Progenitor cell of endocrine pancreas (in vitro differentiated cells): Measurements from ENCODE around the gene PPP1R14B. TPM values are rescaled to one million over a fixed set of nuclear protein-coding genes. Genes with fewer than 3 reads are reported as not detected.

ENCODE experiments used
- DNase-seq: peaks from one replicate; pipeline ENCODE4 v3.0.0; 2021; ENCODE audit warnings: low spot score; ENCODE audit not compliant: unreplicated experiment
- H3K27ac Mint-ChIP-seq: 2 replicates; pipeline ENCODE4 v1.8.0; 2021; ENCODE audit warnings: mild to moderate bottlenecking, moderate library complexity, mixed read lengths
- H3K27me3 Mint-ChIP-seq: 2 replicates; pipeline ENCODE4 v1.8.0; 2021; ENCODE audit warnings: mixed read lengths
- H3K36me3 Mint-ChIP-seq: 2 replicates; pipeline ENCODE4 v1.8.0; 2022; ENCODE audit warnings: mixed read lengths; ENCODE audit not compliant: insufficient read depth
- H3K4me1 Mint-ChIP-seq: 2 replicates; pipeline ENCODE4 v1.8.0; 2021; ENCODE audit warnings: low read depth, mixed read lengths
- H3K4me3 Mint-ChIP-seq: 2 replicates; pipeline ENCODE4 v1.8.0; 2021; ENCODE audit warnings: low read depth, mild to moderate bottlenecking, moderate library complexity, mixed read lengths
- H3K9me3 Mint-ChIP-seq: 2 replicates; pipeline ENCODE4 v1.8.0; 2021; ENCODE audit warnings: low read depth, mixed read lengths
- total RNA-seq: library from RNA; stranded (reverse); gene quantifications from 2 replicates; pipeline ENCODE4 v1.2.1, GENCODE V29; 2021
- TF ChIP-seq, protein P1 (sequence below): fragments of 200-600 bp; sonication (generic); IDR thresholded peaks from one replicate; pipeline ENCODE4 v1.5.0; 2021; ENCODE audit warnings: antibody characterized with exemption, mild to moderate bottlenecking; ENCODE audit not compliant: unreplicated experiment

The PPP1R14B gene
- total RNA-seq, 1 donor from 2014 or later = 198 TPM

DNA sequence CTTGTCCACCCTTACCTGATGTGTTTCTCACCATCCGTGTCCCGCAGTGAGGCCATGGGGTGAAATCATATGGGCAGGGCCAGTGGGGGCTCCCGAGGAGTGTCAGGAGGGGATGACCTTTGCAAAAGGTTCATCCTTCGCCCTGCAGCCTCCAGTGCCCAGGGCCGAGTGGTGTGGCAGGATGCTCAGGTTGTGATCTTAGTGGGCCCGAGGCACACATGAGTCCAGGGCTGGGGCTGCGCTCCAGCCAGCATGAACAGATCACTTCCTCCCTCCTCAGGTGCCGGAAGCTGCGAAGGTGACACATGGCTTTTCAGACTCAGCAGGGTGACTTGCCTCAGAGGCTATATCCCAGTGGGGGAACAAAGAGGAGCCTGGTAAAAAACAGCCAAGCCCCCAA is 8.7 kb downstream of the PPP1R14B start:
- H3K4me1 Mint-ChIP-seq = peaks cover 23% of the 10 kb centered on the region
- TF ChIP-seq, protein P1, sequence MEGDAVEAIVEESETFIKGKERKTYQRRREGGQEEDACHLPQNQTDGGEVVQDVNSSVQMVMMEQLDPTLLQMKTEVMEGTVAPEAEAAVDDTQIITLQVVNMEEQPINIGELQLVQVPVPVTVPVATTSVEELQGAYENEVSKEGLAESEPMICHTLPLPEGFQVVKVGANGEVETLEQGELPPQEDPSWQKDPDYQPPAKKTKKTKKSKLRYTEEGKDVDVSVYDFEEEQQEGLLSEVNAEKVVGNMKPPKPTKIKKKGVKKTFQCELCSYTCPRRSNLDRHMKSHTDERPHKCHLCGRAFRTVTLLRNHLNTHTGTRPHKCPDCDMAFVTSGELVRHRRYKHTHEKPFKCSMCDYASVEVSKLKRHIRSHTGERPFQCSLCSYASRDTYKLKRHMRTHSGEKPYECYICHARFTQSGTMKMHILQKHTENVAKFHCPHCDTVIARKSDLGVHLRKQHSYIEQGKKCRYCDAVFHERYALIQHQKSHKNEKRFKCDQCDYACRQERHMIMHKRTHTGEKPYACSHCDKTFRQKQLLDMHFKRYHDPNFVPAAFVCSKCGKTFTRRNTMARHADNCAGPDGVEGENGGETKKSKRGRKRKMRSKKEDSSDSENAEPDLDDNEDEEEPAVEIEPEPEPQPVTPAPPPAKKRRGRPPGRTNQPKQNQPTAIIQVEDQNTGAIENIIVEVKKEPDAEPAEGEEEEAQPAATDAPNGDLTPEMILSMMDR = no peak
- H3K4me3 Mint-ChIP-seq = peak overlapping the region; percentile 53
- peaks cover 4% of the 10 kb centered on the region for H3K36me3 Mint-ChIP-seq
- H3K27me3 Mint-ChIP-seq = no peaks in the 10 kb centered on the region
- H3K27ac Mint-ChIP-seq = peak overlapping the region; percentile 90
- no peak for DNase-seq
- H3K9me3 Mint-ChIP-seq = no peaks in the 10 kb centered on the region

- DNase-seq = no peak
- peaks cover 23% of the 10 kb centered on the region for H3K4me1 Mint-ChIP-seq
- no peaks in the 10 kb centered on the region for H3K27me3 Mint-ChIP-seq
- TF ChIP-seq, protein P1 = no peak
- peak overlapping the region; percentile 53 for H3K4me3 Mint-ChIP-seq
- H3K27ac Mint-ChIP-seq = peak overlapping the region; percentile 90
- no peaks in the 10 kb centered on the region for H3K9me3 Mint-ChIP-seq
- peaks cover 4% of the 10 kb centered on the region for H3K36me3 Mint-ChIP-seq
These were observed 9.2 kb downstream of the PPP1R14B start for GRCh38 chr11:64237484-64237951.

- Mint-ChIP-seq H3K9me3 (no peaks in the 10 kb centered on the region), H3K4me3 (peak overlapping the region; percentile 84), H3K36me3 (peaks cover 4% of the 10 kb centered on the region), H3K27ac (peak overlapping the region; percentile 80), H3K27me3 (no peaks in the 10 kb centered on the region), H3K4me1 (peaks cover 23% of the 10 kb centered on the region)
- TF ChIP-seq, protein P1 = no peak
- DNase-seq = no peak
These were observed 11.1 kb downstream of the PPP1R14B start for GRCh38 chr11:64235437-64236161.

DNA sequence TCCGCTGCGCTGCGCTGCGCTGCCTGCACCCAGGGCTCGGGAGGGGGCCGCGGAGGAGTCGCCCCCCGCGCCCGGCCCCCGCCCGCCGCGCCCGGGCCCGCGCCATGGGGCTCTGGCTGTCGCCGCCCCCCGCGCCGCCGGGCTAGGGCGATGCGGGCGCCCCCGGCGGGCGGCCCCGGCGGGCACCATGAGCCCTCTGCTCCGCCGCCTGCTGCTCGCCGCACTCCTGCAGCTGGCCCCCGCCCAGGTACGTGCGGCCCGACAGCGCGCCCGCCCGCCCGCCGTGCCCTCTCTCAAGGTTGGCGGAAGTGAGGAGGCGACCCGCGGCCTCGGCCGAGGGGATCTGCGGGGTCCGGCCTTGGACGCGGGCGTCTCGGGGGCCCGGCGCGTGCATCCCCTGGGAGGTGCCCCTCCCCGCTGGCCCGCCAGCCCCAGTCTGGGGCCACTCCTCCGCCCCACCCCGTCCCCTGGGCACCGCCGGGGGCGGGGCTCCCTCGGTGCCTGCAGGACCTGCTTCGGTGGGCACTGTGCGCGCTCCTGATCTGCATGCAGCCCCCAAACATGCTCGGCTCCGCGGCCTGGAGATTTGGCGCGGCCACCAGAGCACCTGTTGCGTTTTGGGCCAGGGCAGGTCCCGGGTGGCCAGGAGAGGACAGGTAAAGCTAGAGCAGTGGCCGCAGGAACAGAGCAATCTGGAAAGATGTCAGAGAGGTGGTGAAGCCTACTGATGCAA is 11.9 kb downstream of the PPP1R14B start:
- H3K9me3 Mint-ChIP-seq = no peaks in the 10 kb centered on the region
- peaks cover 21% of the 10 kb centered on the region for H3K4me1 Mint-ChIP-seq
- peak overlapping the region; percentile 84 for H3K4me3 Mint-ChIP-seq
- DNase-seq = no peak
- no peaks in the 10 kb centered on the region for H3K27me3 Mint-ChIP-seq
- TF ChIP-seq, protein P1 = peak; percentile 33
- H3K36me3 Mint-ChIP-seq = peaks cover 4% of the 10 kb centered on the region
- no peak overlapping the region for H3K27ac Mint-ChIP-seq

DNA sequence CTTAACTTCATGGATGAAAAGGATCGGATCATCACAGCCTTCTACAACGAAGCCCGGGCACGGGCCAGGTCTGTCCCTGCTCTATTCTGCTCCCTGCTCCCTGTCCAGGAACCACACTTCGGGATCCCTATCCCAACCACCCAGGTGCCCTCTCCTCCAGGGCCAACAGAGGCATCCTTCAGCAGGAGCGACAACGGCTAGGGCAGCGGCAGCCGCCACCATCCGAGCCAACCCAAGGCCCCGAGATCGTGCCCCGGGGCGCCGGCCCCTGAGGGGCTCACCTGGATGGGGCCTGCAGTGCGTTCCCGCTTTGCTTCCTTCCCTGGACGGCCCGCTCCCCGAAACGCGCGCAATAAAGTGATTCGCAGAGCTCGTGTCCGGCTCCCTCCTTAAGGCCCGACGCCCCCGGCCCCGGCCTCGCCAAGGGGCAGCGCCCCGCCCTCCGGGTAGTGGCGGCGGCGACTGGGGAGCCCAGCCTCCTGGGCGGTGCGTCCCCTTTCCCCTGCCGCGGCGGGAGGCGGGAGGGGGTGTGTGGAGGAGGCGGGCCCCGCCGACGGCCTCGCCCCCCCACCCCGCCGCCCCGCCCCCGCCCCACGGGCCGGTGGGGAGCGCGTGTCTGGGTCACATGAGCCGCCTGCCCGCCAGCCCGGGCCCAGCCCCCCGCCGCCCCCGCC is 12.7 kb downstream of the PPP1R14B start, which contains the start of gene VEGFB:
VEGFB (plus strand) TSS at position 672 of the 674 bp plus-strand sequence. CDS start 250 bp downstream, outside the sequence.
- H3K9me3 Mint-ChIP-seq = no peaks in the 10 kb centered on the region
- H3K27me3 Mint-ChIP-seq = no peaks in the 10 kb centered on the region
- TF ChIP-seq, protein P1 = no peak
- peaks cover 25% of the 10 kb centered on the region for H3K4me1 Mint-ChIP-seq
- H3K4me3 Mint-ChIP-seq = peak within 1 kb of the TSS; percentile 84
- peak; percentile 49 for DNase-seq
- peaks cover 4% of the 10 kb centered on the region for H3K36me3 Mint-ChIP-seq
- H3K27ac Mint-ChIP-seq = peak within 1 kb of the TSS; percentile 80
